ENCODE data around the gene HSPD1.
"Not testable (repeated sequence)": the region's sequence is repeated elsewhere in the genome, so short reads cannot be mapped to it uniquely, and the experiment has no call there.

The HSPD1 gene

GRCh38 chr2:197486175-197486574 is 13.5 kb downstream of the HSPD1 start:
- no peaks in the 10 kb centered on the region for H4K20me1 ChIP-seq (ENCODE audit: control insufficient read depth, insufficient read depth, low read depth, low read length)
- no peaks in the 10 kb centered on the region for H3K27me3 ChIP-seq (ENCODE audit: control insufficient read depth, low read length)
- H3K4me3 ChIP-seq (ENCODE audit: low read length), result no peak overlapping the region
- H3K27ac ChIP-seq (ENCODE audit: low read depth, low read length), result no peak overlapping the region
- no peak for TF ChIP-seq EZH2phosphoT487 (IDR thresholded peaks at IDR 0.05; ENCODE audit: borderline replicate concordance, low read length)
- no peak for TF ChIP-seq CTCF (IDR thresholded peaks at IDR 0.05; ENCODE audit: low read depth, low read length, poor library complexity, severe bottlenecking)
- peaks cover 3% of the 10 kb centered on the region; the same call in 1 of the 2 replicates for H3K79me2 ChIP-seq (ENCODE audit: control insufficient read depth, low read length)
- peaks cover 63% of the 10 kb centered on the region for H3K36me3 ChIP-seq (ENCODE audit: control insufficient read depth, low read length)
- peaks cover 4% of the 10 kb centered on the region for H3K9me3 ChIP-seq (ENCODE audit: control insufficient read depth, insufficient read depth, low read length)
- no peaks in the 10 kb centered on the region for H3K9me2 ChIP-seq (replicated peaks; ENCODE audit: control insufficient read depth, low read length)
- H3K4me1 ChIP-seq (ENCODE audit: control insufficient read depth, low read length), result no peaks in the 10 kb centered on the region
- no peak overlapping the region for H3K4me2 ChIP-seq (ENCODE audit: low read length)
- peaks cover 71% of the 10 kb centered on the region for H3F3A ChIP-seq (ENCODE audit: control insufficient read depth, insufficient read depth)

GRCh38 chr2:197484248-197484647 is 15.4 kb downstream of the HSPD1 start:
- H3K27ac ChIP-seq (ENCODE audit: low read depth, low read length); H3K4me2 ChIP-seq (ENCODE audit: low read length); H3K79me2 ChIP-seq (ENCODE audit: control insufficient read depth, low read length); H3K4me3 ChIP-seq (ENCODE audit: low read length); H4K20me1 ChIP-seq (ENCODE audit: control insufficient read depth, insufficient read depth, low read depth, low read length); H3K9me2 ChIP-seq (replicated peaks; ENCODE audit: control insufficient read depth, low read length); H3K4me1 ChIP-seq (ENCODE audit: control insufficient read depth, low read length); H3K9me3 ChIP-seq (ENCODE audit: control insufficient read depth, insufficient read depth, low read length); H3K27me3 ChIP-seq (ENCODE audit: control insufficient read depth, low read length): not testable (repeated sequence)
- Histone ChIP-seq H3K36me3 (ENCODE audit: control insufficient read depth, low read length) (peaks cover 44% of the 10 kb centered on the region), H3F3A (ENCODE audit: control insufficient read depth, insufficient read depth) (peaks cover 53% of the 10 kb centered on the region)

GRCh38 chr2:197480165-197481036 is 19.2 kb downstream of the HSPD1 start:
- Histone ChIP-seq H3K27me3 (ENCODE audit: control insufficient read depth, low read length) (no peaks in the 10 kb centered on the region), H3K9me3 (ENCODE audit: control insufficient read depth, insufficient read depth, low read length) (peaks cover 4% of the 10 kb centered on the region), H3K9me2 (replicated peaks; ENCODE audit: control insufficient read depth, low read length) (no peaks in the 10 kb centered on the region), H3K4me2 (ENCODE audit: low read length) (no peak overlapping the region), H3K4me1 (ENCODE audit: control insufficient read depth, low read length) (peaks cover 6% of the 10 kb centered on the region), H4K20me1 (ENCODE audit: control insufficient read depth, insufficient read depth, low read depth, low read length) (no peaks in the 10 kb centered on the region), H3K36me3 (ENCODE audit: control insufficient read depth, low read length) (peaks cover 24% of the 10 kb centered on the region), H3F3A (ENCODE audit: control insufficient read depth, insufficient read depth) (peaks cover 26% of the 10 kb centered on the region), H3K4me3 (ENCODE audit: low read length) (no peak overlapping the region), H3K79me2 (ENCODE audit: control insufficient read depth, low read length) (no peaks in the 10 kb centered on the region), H3K27ac (ENCODE audit: low read depth, low read length) (no peak overlapping the region)
- TF ChIP-seq EZH2phosphoT487 (IDR thresholded peaks at IDR 0.05; ENCODE audit: borderline replicate concordance, low read length), result no peak
- TF ChIP-seq CTCF (IDR thresholded peaks at IDR 0.05; ENCODE audit: low read depth, low read length, poor library complexity, severe bottlenecking), result no peak

- H3K79me2 ChIP-seq (ENCODE audit: control insufficient read depth, low read length), result no peaks in the 10 kb centered on the region
- TF ChIP-seq CTCF (IDR thresholded peaks at IDR 0.05; ENCODE audit: low read depth, low read length, poor library complexity, severe bottlenecking), result no peak
- no peak for TF ChIP-seq EZH2phosphoT487 (IDR thresholded peaks at IDR 0.05; ENCODE audit: borderline replicate concordance, low read length)
- H3K4me3 ChIP-seq (ENCODE audit: low read length), result no peak overlapping the region
- no peak overlapping the region for H3K27ac ChIP-seq (ENCODE audit: low read depth, low read length)
- no peaks in the 10 kb centered on the region for H3K27me3 ChIP-seq (ENCODE audit: control insufficient read depth, low read length)
- peaks cover 10% of the 10 kb centered on the region; the same call in 1 of the 2 replicates for H3F3A ChIP-seq (ENCODE audit: control insufficient read depth, insufficient read depth)
- no peaks in the 10 kb centered on the region for H3K9me2 ChIP-seq (replicated peaks; ENCODE audit: control insufficient read depth, low read length)
- H4K20me1 ChIP-seq (ENCODE audit: control insufficient read depth, insufficient read depth, low read depth, low read length), result no peaks in the 10 kb centered on the region
- H3K4me2 ChIP-seq (ENCODE audit: low read length), result no peak overlapping the region
- H3K36me3 ChIP-seq (ENCODE audit: control insufficient read depth, low read length), result peaks cover 31% of the 10 kb centered on the region
- H3K4me1 ChIP-seq (ENCODE audit: control insufficient read depth, low read length), result peaks cover 6% of the 10 kb centered on the region
- no peaks in the 10 kb centered on the region for H3K9me3 ChIP-seq (ENCODE audit: control insufficient read depth, insufficient read depth, low read length)
Measured at GRCh38 chr2:197477797-197478196, 21.8 kb downstream of the HSPD1 start.
